H1 (cell line): ENCODE results near the gene DYRK2. TPM values are rescaled to one million over a fixed set of nuclear protein-coding genes. Genes with fewer than 3 reads are reported as not detected.

Experiments
- CTCF ChIP-seq, 3 experiments: IDR thresholded peaks; 1 replicate in 2 of 3; 2 replicates in 1 of 3; pipeline versions ENCODE4 v1.5.1 to v1.6.1; 2011; ENCODE audit warnings: low read length in 3 of 3, mild to moderate bottlenecking in 3 of 3, inconsistent platforms in 2 of 3, low read depth in 1 of 3, moderate library complexity in 1 of 3; ENCODE audit not compliant: insufficient read depth in 1 of 3; ENCODE audit errors: control extremely low read depth in 1 of 3
- POU5F1 ChIP-seq: IDR thresholded peaks from 2 replicates; pipeline ENCODE4 v1.6.1; 2011; ENCODE audit warnings: low read depth, mild to moderate bottlenecking, low read length, moderate library complexity
- polyA plus RNA-seq, 7 experiments: library from polyadenylated mRNA; depleted of rRNA in 3 of 7; stranded (reverse) in 5 of 7; unstranded in 2 of 7; fragments of >200 nt in 5 of 7; fragments of 200-250 nt in 2 of 7; gene quantifications; 1 replicate in 5 of 7; 2 replicates in 1 of 7; 4 replicates in 1 of 7; pipeline versions ENCODE4 v1.2.1 to v1.2.3, GENCODE V29; 2011 to 2013; ENCODE audit warnings: missing spikeins in 2 of 7, mixed read lengths in 2 of 7
- total RNA-seq: library from RNA; stranded (reverse); fragmentation: NEBNext Ultra II Directional; extraction: Animal tissue kit (Norgen Biotek cat#: 25700); gene quantifications from 2 replicates; pipeline ENCODE4 v1.2.1, GENCODE V29; 2021

Gene DYRK2
- total and polyA plus RNA-seq, 2 of the 8 experiments (the other 6 are each of a cell fraction or from before 2014, with no cell fraction given): 11.2 to 31.6 TPM

GRCh38 chr12:67698672-67699581 is 50.4 kb downstream of the DYRK2 start (continued):
- TF ChIP-seq CTCF (IDR thresholded peaks at IDR 0.05; ENCODE audit: control extremely low read depth in 1 of 3, insufficient read depth in 1 of 3, low read depth in 1 of 3, low read length in 3 of 3) (no peak), POU5F1 (no peak)
